Skin epidermis (tissue), 12 donors: ENCODE results near the gene ALAD.
"Not testable (repeated sequence)": the region's sequence is repeated elsewhere in the genome, so short reads cannot be mapped to it uniquely, and the experiment has no call there.

Experiments used
- H3K27ac ChIP-seq, 21 experiments: fragments of 200-600 bp; sonication (generic) in 11 of 21; one replicate each; pipeline ENCODE4 v1.5.0; 2020; ENCODE audit warnings: mild to moderate bottlenecking in 3 of 21, inconsistent platforms in 2 of 21, moderate library complexity in 2 of 21
- H3K4me3 ChIP-seq, 7 experiments: fragments of 200-600 bp; sonication (generic) in 2 of 7; one replicate each; pipeline ENCODE4 v1.5.0; 2020; ENCODE audit warnings: inconsistent platforms in 2 of 7, mild to moderate bottlenecking in 2 of 7, moderate library complexity in 1 of 7

ALAD gene

GRCh38 chr9:113376634-113377567, 24.2 kb downstream of the ALAD start, which contains the start of gene HDHD3:
HDHD3 (minus strand) TSS chr9:113376986; CDS start chr9:113374354, 2,632 bp downstream.
- peak within 1 kb of the TSS; percentile 57 to 83 (median 67) for H3K4me3 ChIP-seq
- peak within 1 kb of the TSS in 20 of 21 experiments; percentile 39 to 91 (median 81) for H3K27ac ChIP-seq

GRCh38 chr9:113375057-113376023, 25.7 kb downstream of the ALAD start:
- peak overlapping the region in 2 of 21 experiments; percentile 3 to 13 for H3K27ac ChIP-seq
- peak overlapping the region in 4 of 7 experiments; percentile 58 to 67 (median 64) for H3K4me3 ChIP-seq

- H3K4me3 ChIP-seq: no peak overlapping the region
These were observed 27.2 kb downstream of the ALAD start for GRCh38 chr9:113373676-113374392.

GRCh38 chr9:113373256-113373655, 27.8 kb downstream of the ALAD start:
- Histone ChIP-seq H3K27ac (no peak overlapping the region), H3K4me3 (no peak overlapping the region)

More at GRCh38 chr9:113373676-113374392, 27.2 kb downstream of the ALAD start:
- no peak overlapping the region for H3K27ac ChIP-seq

- no peak overlapping the region for H3K27ac ChIP-seq
- H3K4me3 ChIP-seq: no peak overlapping the region
These were observed 29.0 kb downstream of the ALAD start for GRCh38 chr9:113372059-113372458.

GRCh38 chr9:113370806-113371325, 30.2 kb downstream of the ALAD start:
- Histone ChIP-seq H3K4me3 (no peak overlapping the region), H3K27ac (no peak overlapping the region)

GRCh38 chr9:113369855-113370140, 31.3 kb downstream of the ALAD start:
- no peak overlapping the region for H3K27ac ChIP-seq
- H3K4me3 ChIP-seq: no peak overlapping the region

GRCh38 chr9:113368982-113369854, 31.9 kb downstream of the ALAD start:
- no peak overlapping the region for H3K27ac ChIP-seq
- no peak overlapping the region for H3K4me3 ChIP-seq

- no peak overlapping the region for H3K4me3 ChIP-seq
- H3K27ac ChIP-seq: no peak overlapping the region
These were observed 32.6 kb downstream of the ALAD start for GRCh38 chr9:113368348-113368981.

GRCh38 chr9:113365652-113366051, 35.4 kb downstream of the ALAD start:
- H3K27ac ChIP-seq, H3K4me3 ChIP-seq: not testable (repeated sequence)

- H3K4me3 ChIP-seq: no peak overlapping the region
- H3K27ac ChIP-seq: no peak overlapping the region
These were observed 36.1 kb downstream of the ALAD start for GRCh38 chr9:113364951-113365350.

- no peak overlapping the region for H3K4me3 ChIP-seq
- no peak overlapping the region for H3K27ac ChIP-seq
These were observed 37.7 kb downstream of the ALAD start for GRCh38 chr9:113363336-113363735.

- H3K27ac ChIP-seq: no peak overlapping the region
These were observed 39.6 kb downstream of the ALAD start for GRCh38 chr9:113361304-113362018.

GRCh38 chr9:113360242-113360842, 40.7 kb downstream of the ALAD start:
- H3K4me3 ChIP-seq: no peak overlapping the region
- H3K27ac ChIP-seq: no peak overlapping the region

More at GRCh38 chr9:113361304-113362018, 39.6 kb downstream of the ALAD start:
- no peak overlapping the region for H3K4me3 ChIP-seq

- H3K4me3 ChIP-seq: no peak overlapping the region
- no peak overlapping the region for H3K27ac ChIP-seq
These were observed 41.7 kb downstream of the ALAD start for GRCh38 chr9:113359385-113359784.

GRCh38 chr9:113356686-113357292, 44.3 kb downstream of the ALAD start:
- H3K4me3 ChIP-seq: no peak overlapping the region
- no peak overlapping the region for H3K27ac ChIP-seq
